GM13977 (cell line): Measurements from ENCODE around the gene LSM10.

Experiments used
- DNase-seq: peaks from one replicate; pipeline ENCODE4 v3.0.0; 2012; ENCODE audit warnings: low spot score
- in situ Hi-C: fragments of 300-500 bp; cut with MboI; formaldehyde crosslinking; loops from one replicate; pipeline ENCODE4 v1.12.0; 2022; ENCODE audit warnings: low sequenced_read_pairs, low pct_unique_long_range_greater_than_20kb, mixed read lengths, inconsistent platforms; ENCODE audit not compliant: unreplicated experiment
- TF ChIP-seq, protein P1 (sequence below): IDR thresholded peaks from 2 replicates; pipeline ENCODE4 v1.5.1; 2012; ENCODE audit warnings: mild to moderate bottlenecking, control low read depth; ENCODE audit not compliant: insufficient read depth; ENCODE audit errors: extremely low read depth, missing control alignments

The LSM10 gene

DNA sequence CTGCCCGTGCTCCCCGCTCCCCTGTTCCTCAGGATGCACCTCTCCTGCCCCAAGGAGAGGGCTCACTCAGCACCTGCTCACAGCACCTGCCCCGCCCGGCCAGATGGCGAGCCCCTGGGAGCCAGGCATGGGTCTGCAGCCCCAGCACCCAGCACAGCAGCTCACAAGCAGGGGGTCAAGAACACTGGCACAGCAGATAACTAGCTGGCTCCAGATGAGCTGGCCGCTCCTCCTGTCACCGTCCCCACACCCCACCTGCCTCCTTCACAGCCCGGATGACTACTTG is 53.4 kb downstream of the LSM10 start:
- in situ Hi-C loops = no loop called here
- TF ChIP-seq, protein P1, sequence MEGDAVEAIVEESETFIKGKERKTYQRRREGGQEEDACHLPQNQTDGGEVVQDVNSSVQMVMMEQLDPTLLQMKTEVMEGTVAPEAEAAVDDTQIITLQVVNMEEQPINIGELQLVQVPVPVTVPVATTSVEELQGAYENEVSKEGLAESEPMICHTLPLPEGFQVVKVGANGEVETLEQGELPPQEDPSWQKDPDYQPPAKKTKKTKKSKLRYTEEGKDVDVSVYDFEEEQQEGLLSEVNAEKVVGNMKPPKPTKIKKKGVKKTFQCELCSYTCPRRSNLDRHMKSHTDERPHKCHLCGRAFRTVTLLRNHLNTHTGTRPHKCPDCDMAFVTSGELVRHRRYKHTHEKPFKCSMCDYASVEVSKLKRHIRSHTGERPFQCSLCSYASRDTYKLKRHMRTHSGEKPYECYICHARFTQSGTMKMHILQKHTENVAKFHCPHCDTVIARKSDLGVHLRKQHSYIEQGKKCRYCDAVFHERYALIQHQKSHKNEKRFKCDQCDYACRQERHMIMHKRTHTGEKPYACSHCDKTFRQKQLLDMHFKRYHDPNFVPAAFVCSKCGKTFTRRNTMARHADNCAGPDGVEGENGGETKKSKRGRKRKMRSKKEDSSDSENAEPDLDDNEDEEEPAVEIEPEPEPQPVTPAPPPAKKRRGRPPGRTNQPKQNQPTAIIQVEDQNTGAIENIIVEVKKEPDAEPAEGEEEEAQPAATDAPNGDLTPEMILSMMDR = no peak

DNA sequence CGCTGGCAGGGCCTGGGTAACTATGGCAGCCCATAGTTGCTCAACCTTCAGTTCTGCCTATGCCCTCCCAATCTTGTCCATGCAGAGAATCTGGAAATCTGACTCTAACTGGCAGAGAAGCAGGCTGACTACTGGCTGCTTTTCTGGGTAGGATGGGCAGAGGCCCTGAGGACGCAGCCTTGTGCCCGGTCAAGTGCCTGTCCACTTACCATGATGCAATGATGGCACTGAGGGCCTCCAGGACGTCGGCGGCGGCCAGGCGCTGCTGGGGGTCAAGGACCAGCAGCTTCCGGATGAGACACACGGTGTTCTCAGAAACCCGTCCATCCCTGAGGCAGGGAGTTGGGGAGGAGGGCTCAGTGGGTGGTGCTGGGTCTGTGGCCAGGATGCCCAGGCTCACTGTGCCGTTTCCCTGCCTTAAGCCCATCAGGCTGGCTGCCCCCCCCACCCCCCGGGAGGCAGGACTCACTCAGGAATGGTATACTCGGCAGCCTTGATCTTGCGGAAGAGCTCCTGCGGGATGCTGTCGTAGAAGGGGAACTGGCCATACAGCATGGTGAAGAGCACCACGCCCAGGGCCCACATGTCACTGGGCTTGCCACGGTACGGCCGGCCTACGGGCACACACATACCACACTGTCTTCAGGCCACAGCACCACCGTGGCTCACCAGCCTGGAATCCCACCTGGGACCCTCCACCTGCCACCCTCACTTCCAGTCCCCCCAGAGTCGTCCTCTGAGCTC is 53.9 kb downstream of the LSM10 start:
- in situ Hi-C loops = no loop called here
- TF ChIP-seq, protein P1 = no peak

More for the DNA sequence above, 53.4 kb downstream of the LSM10 start:
- DNase-seq = no peak

More for the DNA sequence above, 53.9 kb downstream of the LSM10 start:
- no peak for DNase-seq
